Measurements from ENCODE around the gene ALDH6A1.

Gene ALDH6A1

GRCh38 chr14:74083784-74084276 lies 423 bp downstream of the ALDH6A1 start:
- Histone ChIP-seq H3K27ac (ENCODE audit: low read depth, low read length) (no peak overlapping the region), H4K20me1 (ENCODE audit: low read depth, low read length) (no peaks in the 10 kb centered on the region), H3K36me3 (ENCODE audit: low read length) (no peaks in the 10 kb centered on the region), H3K4me2 (ENCODE audit: low read depth, low read length, poor library complexity, severe bottlenecking) (peak overlapping the region; percentile 67), H3K27me3 (ENCODE audit: low read length) (no peaks in the 10 kb centered on the region), H3K9me2 (replicated peaks; ENCODE audit: insufficient read depth, low read length) (no peaks in the 10 kb centered on the region), H3F3A (ENCODE audit: insufficient read depth) (no peaks in the 10 kb centered on the region), H3K9ac (ENCODE audit: low read length) (peak overlapping the region; percentile 60), H3K4me3 (ENCODE audit: insufficient read depth, low read length, poor library complexity, severe bottlenecking) (peak overlapping the region; percentile 64), H2AFZ (ENCODE audit: low read depth, low read length, severe bottlenecking) (peak overlapping the region; percentile 76), H3K79me2 (ENCODE audit: insufficient read depth, low read length) (peaks cover 27% of the 10 kb centered on the region), H3K9me3 (ENCODE audit: insufficient read depth, low read length) (no peaks in the 10 kb centered on the region)
- no peak for TF ChIP-seq EZH2phosphoT487 (conservative IDR thresholded peaks at IDR 0.05; ENCODE audit: low read length)
- no peak for TF ChIP-seq CTCF (IDR thresholded peaks at IDR 0.05; ENCODE audit: insufficient read depth, low read length, poor library complexity, severe bottlenecking)

- Histone ChIP-seq H3K9me3 (ENCODE audit: insufficient read depth, low read length) (no peaks in the 10 kb centered on the region), H3K4me2 (ENCODE audit: low read depth, low read length, poor library complexity, severe bottlenecking) (peak overlapping the region; percentile 67), H2AFZ (ENCODE audit: low read depth, low read length, severe bottlenecking) (no peak overlapping the region), H3K79me2 (ENCODE audit: insufficient read depth, low read length) (peaks cover 20% of the 10 kb centered on the region), H3K4me3 (ENCODE audit: insufficient read depth, low read length, poor library complexity, severe bottlenecking) (peak overlapping the region; percentile 64), H3K9ac (ENCODE audit: low read length) (peak overlapping the region; percentile 60; the same call in 1 of the 2 replicates), H4K20me1 (ENCODE audit: low read depth, low read length) (no peaks in the 10 kb centered on the region), H3K27me3 (ENCODE audit: low read length) (no peaks in the 10 kb centered on the region), H3F3A (ENCODE audit: insufficient read depth) (no peaks in the 10 kb centered on the region), H3K9me2 (replicated peaks; ENCODE audit: insufficient read depth, low read length) (no peaks in the 10 kb centered on the region), H3K36me3 (ENCODE audit: low read length) (no peaks in the 10 kb centered on the region), H3K27ac (ENCODE audit: low read depth, low read length) (no peak overlapping the region)
- TF ChIP-seq CTCF (IDR thresholded peaks at IDR 0.05; ENCODE audit: insufficient read depth, low read length, poor library complexity, severe bottlenecking), result no peak
- TF ChIP-seq EZH2phosphoT487 (conservative IDR thresholded peaks at IDR 0.05; ENCODE audit: low read length), result no peak
Measured at GRCh38 chr14:74083161-74083560, 1.1 kb downstream of the ALDH6A1 start.

GRCh38 chr14:74081491-74081890 lies 2.8 kb downstream of the ALDH6A1 start:
- no peak for TF ChIP-seq CTCF (IDR thresholded peaks at IDR 0.05; ENCODE audit: insufficient read depth, low read length, poor library complexity, severe bottlenecking)
- TF ChIP-seq EZH2phosphoT487 (conservative IDR thresholded peaks at IDR 0.05; ENCODE audit: low read length), result no peak
- no peak overlapping the region for H3K4me3 ChIP-seq (ENCODE audit: insufficient read depth, low read length, poor library complexity, severe bottlenecking)
- no peak overlapping the region for H3K9ac ChIP-seq (ENCODE audit: low read length)
- no peak overlapping the region for H3K27ac ChIP-seq (ENCODE audit: low read depth, low read length)
- no peaks in the 10 kb centered on the region for H3K9me2 ChIP-seq (replicated peaks; ENCODE audit: insufficient read depth, low read length)
- H3K27me3 ChIP-seq (ENCODE audit: low read length), result no peaks in the 10 kb centered on the region
- H3K36me3 ChIP-seq (ENCODE audit: low read length), result no peaks in the 10 kb centered on the region
- no peaks in the 10 kb centered on the region for H3K9me3 ChIP-seq (ENCODE audit: insufficient read depth, low read length)
- peaks cover 15% of the 10 kb centered on the region for H3K79me2 ChIP-seq (ENCODE audit: insufficient read depth, low read length)
- H3K4me2 ChIP-seq (ENCODE audit: low read depth, low read length, poor library complexity, severe bottlenecking), result no peak overlapping the region
- no peak overlapping the region for H2AFZ ChIP-seq (ENCODE audit: low read depth, low read length, severe bottlenecking)
- H3F3A ChIP-seq (ENCODE audit: insufficient read depth), result no peaks in the 10 kb centered on the region
- H4K20me1 ChIP-seq (ENCODE audit: low read depth, low read length), result no peaks in the 10 kb centered on the region
